HG03066 (cell line): ENCODE results near the gene XIAP.
"Not testable (repeated sequence)": the region's sequence is repeated elsewhere in the genome, so short reads cannot be mapped to it uniquely, and the experiment has no call there.

Experiments used
- ATAC-seq: cut with Tn5 transposase; IDR thresholded peaks from one replicate; pipeline ENCODE4 v1.9.1; 2021; ENCODE audit warnings: low read depth; ENCODE audit not compliant: unreplicated experiment

XIAP gene

DNA sequence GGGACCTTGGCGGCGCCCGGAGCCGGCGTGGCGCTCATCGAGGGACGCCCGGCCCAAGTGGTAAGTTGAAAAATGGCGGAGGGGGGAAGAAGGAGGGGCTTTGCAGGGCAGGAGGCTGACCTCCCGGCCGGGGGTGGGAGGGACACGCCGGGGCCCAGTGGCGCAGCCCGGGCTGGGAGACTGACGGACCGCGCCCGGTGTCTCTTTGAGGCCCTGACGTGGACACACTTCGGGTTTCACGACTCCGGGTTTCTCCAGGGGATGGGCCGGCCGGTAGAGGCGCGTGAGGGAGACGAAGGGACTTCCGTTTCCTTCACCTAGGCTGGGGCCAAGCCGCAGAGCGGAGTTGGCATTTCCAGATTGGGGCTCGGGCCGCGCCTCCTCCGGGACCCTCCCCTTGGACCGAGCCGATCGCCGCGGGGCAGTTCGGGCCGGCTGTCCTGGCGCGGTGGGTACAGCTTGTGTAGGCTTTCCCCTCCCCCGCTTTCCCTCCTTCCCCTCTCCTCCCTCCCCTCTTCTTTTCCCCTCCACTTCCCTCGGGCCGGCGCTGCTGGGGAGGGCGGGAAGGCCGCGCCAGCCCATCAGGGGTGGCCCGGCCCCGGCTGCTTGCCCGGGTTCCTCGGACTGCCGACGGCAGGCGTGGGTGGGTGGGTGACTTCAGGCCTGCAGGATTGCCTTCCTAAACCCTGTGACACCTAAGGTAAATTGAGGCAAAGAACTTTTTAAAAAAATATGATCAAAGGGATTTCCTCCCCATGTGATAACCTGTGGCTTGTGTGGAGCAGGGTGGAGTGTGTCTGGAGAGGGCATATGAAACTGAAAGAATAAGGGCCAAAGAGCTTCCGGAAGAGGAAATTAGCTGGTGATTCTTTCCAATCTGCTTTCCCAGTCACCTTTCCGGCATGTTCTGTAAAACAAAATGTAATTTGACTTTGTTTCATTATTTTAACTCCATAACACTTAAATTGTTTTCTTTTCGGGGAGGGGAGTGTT is at the start of gene XIAP:
XIAP (plus strand) TSS at position 208 of the 993 bp plus-strand sequence. CDS start 25,610 bp downstream, outside the sequence.
- peak; percentile 71 for ATAC-seq

DNA sequence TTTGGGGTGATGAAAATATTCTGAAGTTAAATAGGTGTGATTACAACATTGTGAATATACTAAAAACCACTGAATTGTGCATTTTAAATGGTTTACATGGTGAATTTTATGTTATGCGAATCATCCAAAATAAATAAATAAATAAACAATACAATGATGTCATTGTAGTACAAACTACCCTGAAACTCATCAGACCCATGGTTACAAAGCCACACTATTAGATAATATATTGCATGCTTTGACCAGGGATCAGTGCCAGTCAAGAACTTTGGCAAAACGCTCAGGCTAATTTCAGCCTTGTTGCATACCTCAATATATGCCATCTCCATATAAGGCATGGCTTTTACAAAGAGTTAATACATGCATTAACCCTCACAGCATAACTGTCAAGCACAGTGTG is 45.5 kb upstream of the XIAP start:
- ATAC-seq = no peak

DNA sequence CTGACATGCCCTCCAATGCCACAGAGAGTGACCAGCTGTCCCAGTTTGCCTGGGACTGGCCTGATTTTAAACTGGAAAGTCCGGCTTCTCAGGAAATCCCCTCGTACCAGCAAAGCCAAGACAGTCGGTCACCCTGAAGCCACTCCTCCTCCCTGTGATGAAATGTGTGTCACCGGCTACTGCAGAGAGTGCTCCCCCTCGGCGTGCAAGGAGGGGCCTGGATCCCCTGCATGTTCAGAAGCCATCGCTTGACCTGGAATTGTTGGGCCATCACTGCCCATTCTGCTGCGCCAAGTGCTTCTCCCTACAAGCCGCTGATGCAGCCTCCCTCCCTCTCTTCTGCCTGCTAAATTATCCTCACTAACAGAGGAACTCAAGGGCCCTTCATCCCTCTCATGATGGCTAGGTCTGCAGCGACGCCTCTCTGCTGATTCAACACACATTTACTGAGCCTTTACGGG is 44.9 kb upstream of the XIAP start:
- ATAC-seq = not testable (repeated sequence)

DNA sequence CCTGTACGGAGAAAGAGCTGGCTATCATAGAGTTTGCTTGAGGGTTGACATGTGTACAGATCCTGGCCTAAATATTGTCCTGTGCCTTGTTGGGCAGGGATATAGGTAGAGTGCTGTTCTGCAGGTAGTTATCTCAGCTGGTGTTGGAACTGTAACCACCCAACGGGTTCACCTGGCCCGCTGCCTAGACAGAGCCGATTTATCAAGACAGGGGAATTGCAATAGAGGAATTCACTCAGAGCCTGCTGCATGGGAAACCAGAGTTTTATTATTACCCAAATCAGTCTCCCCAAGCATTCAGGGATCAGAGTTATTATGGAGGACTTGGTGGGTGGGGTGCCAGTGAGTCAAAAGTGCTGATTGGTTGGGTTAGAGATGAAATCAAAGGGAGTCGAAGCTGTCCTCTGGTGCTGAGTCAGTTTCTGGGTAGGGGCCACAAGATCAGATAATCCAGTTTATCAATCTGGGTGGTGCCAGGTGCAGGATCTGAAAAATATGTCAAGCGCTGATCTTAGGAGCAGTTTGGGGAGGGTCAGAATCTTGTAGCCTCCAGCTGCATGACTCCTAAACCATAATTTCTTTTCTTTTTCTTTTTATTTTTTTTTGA is 42.5 kb upstream of the XIAP start:
- ATAC-seq = no peak

DNA sequence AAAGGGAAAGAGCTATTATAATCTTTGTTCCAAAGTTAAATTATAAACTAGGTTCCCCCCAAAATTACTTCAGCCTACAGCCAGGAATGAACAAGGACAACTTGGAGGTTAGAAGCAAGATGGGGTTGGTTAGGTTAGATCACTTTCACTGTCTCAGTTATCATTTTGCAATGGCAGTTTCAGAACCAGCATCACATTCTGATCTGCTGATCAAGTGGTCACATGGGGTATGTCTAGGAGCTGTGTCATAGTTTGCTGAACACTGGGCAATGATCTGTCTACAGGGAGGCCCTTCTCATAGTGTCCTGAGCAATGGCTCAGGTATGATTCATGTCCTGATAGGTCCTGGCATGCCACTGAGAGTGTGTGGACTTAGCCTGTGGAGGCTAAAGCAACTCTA is 41.6 kb upstream of the XIAP start:
- no peak for ATAC-seq

GRCh38 chrX:123822965-123823364 is 36.9 kb upstream of the XIAP start:
- no peak for ATAC-seq

- ATAC-seq = peak; percentile 79
Measured at GRCh38 chrX:123830309-123830708, 29.5 kb upstream of the XIAP start.

DNA sequence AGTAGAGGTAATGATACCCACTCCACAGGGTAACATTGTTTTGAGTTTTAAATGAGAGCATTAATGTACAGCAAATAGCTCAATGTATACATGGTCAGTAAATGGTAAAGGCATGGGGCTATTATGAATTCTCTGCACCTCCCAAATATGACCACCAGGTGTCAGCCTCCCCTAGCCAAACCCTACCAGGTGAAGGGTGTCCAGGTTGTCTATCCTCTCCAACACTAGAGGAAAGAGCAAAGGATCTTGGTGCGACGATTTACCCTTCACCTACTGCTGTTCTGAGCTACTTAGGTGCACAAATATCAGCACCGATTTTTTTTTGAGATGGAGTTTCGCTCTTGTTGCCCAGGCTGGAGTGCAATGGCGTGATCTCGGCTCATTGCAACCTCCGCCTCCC is 26.5 kb upstream of the XIAP start:
- ATAC-seq = peak; percentile 76

DNA sequence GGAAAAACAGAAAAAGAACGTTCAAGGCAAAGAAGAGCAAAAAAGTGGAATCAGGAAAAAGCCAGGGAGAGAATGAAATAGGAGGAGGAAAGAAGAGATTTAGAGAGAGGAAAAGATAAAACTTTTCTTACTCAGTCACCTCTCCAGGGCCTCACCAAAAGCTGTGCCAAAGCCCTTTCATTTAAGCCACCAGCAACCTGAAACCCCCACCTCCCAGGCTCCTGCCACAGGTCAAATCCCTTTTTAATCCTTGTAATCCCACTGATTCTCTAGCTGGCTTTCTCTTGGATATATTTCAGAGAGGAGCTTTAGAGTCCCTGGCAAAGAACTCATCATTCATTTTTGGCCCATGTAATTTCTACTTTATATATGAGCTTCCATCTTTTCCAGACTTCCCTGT is 25.7 kb upstream of the XIAP start:
- no peak for ATAC-seq

- no peak for ATAC-seq
Measured at GRCh38 chrX:123835661-123836371, 24.0 kb upstream of the XIAP start.

DNA sequence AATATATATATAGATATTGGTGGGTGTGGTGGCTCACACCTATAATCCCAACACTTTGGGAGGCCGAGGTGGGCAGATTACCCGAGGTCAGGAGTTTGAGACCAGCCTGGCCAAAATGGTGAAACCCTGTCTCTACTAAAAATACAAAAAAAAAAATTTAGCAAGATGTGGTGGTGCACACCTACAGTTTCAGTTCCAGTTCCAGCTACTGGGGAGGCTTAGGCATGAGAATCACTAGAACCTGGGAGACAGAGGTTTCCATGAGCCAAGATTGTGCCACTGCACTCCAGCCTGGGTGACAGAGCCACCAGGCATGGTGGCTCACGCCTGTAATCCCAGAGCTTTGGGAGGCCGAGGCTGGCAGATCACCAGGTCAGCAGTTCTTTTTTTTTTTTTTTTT is 14.7 kb upstream of the XIAP start:
- ATAC-seq = not testable (repeated sequence)

DNA sequence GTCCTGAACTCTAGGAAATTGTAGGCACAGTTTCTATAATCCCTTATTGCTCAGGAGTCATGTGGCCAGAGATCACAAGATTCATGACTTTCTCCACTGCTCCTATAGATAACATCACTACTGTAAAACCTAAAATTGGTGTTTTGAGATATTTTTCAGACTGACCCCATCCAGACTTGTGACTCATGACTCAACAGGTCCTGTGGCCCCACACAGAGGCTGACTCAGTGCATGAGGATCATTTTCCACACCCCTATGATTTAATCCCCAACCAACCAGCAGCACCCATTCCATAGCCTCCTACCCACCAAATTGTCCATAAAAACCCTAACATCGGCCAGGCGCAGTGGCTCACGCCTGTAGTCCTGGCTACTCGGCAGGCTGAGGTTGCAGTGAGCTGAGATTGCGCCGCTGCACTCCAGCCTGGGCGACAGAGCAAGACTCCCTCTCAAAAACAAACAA is 13.2 kb upstream of the XIAP start:
- no peak for ATAC-seq

DNA sequence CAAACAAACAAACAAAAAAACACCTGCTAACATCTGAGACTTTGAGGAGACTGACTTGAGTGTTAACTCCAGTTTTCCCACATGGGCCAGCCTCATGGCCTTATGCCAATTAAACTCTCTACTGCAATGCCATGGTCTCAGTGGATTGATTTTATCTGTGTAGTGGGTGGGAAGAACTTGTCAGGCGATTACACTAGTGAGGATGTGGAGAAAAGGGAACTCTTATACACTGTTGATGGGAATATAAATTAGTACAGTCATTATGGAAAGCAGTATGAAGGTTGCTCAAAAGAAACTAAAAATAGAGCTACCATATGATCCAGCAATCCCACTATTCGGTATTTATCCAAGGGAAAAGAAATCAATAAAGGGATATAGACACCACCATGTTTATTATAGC is 12.8 kb upstream of the XIAP start:
- no peak for ATAC-seq

GRCh38 chrX:123849096-123849495 is 10.8 kb upstream of the XIAP start:
- ATAC-seq = no peak

DNA sequence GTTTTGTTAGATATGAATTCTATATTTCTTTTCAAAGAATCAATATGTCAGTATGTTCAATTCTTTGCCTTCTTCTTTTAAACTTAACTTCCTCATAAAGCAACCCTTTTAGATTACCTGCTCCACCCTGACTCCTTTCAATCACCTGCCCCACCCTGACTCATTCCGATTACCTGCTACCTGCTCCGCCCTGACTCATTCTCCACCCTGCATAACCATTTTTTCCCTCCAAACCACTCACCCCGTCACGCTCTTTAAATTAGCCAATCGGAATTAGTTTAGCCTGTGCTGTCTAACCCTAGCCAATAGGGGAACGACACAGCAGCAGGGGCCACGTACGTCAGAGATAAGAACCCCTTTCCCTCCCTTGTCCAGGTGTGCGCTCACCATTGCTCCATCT is 9.9 kb upstream of the XIAP start:
- not testable (repeated sequence) for ATAC-seq

DNA sequence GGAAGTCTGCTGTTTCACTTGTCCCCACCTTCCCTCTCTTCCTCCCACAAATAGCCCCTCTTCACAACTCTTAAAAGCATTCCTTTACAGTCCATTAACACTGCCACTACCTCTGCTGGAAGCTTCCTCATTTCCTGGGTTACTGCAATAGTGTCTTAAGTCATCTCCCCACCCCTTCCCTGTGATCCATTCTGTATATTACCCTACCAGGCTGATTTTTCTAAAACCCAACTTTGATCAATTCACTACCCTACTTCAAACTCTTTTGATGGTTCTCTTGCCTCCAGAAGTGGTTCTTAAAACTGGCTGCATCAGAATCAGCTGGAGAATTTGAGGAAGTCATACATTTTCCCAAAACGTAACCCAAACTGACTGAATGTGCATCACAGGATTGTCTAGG is 8.8 kb upstream of the XIAP start:
- ATAC-seq = no peak

DNA sequence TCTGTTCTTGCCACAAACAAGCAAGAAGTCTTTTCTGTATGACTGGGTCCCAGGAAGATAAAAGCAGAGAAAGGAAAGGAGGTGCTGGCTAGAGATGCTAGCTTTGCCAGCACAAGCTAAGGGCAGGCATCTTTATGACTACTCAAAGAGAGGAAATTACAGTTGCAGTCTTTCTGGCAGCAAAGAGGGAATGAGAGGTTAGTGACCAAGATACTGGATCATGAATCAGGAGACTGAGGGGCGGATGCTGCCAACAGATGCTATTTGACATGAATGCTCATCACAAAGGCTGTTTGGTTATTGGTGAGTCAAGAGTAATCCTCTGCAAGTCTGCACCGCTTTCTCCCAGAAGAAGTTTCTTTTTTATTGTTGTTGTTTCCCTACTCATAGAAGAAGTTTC is 5.5 kb upstream of the XIAP start:
- no peak for ATAC-seq

- ATAC-seq = peak; percentile 12
Measured at GRCh38 chrX:123859409-123859845, 426 bp upstream of the XIAP start.

- no peak for ATAC-seq
Measured at GRCh38 chrX:123860983-123861382, 1.1 kb downstream of the XIAP start.

- no peak for ATAC-seq
Measured at GRCh38 chrX:123869488-123869887, 9.6 kb downstream of the XIAP start.

GRCh38 chrX:123871309-123871708 is 11.5 kb downstream of the XIAP start:
- ATAC-seq = no peak
